SK-N-SH treated with all-trans-retinoic acid at 6 μM for 48 hours (cell line): ENCODE results near the gene C6orf132.

Experiments used
- CREB5 ChIP-seq: fragments of 250-450 bp; sonication (Bioruptor Pico); IDR thresholded peaks from 2 replicates; pipeline ENCODE4 v1.5.1; 2020; ENCODE audit warnings: low read depth, mild to moderate bottlenecking, moderate library complexity
- CSDC2 ChIP-seq: fragments of 250-450 bp; sonication (Bioruptor Pico); IDR thresholded peaks from 2 replicates; pipeline ENCODE4 v1.5.0; 2020; ENCODE audit warnings: mild to moderate bottlenecking, moderate library complexity
- OSR1 ChIP-seq: fragments of 250-450 bp; sonication (Bioruptor Pico); IDR thresholded peaks from 2 replicates; pipeline ENCODE4 v1.8.0; 2022; ENCODE audit warnings: moderate library complexity, mild to moderate bottlenecking, inconsistent platforms
- PATZ1 ChIP-seq: fragments of 250-450 bp; sonication (Bioruptor Pico); IDR thresholded peaks from 2 replicates; pipeline ENCODE4 v1.8.0; 2020; ENCODE audit warnings: mild to moderate bottlenecking, moderate library complexity, borderline replicate concordance
- PPARA ChIP-seq: fragments of 250-450 bp; sonication (Bioruptor Pico); IDR thresholded peaks from 2 replicates; pipeline ENCODE4 v1.5.0; 2020; ENCODE audit warnings: mild to moderate bottlenecking, borderline replicate concordance
- RARB ChIP-seq: fragments of 250-450 bp; sonication (Bioruptor Pico); IDR thresholded peaks from 2 replicates; pipeline ENCODE4 v1.8.0; 2021; ENCODE audit warnings: mild to moderate bottlenecking, moderate library complexity
- SNAI2 ChIP-seq: fragments of 250-450 bp; sonication (Bioruptor Pico); IDR thresholded peaks from 2 replicates; pipeline ENCODE4 v1.5.0; 2020; ENCODE audit warnings: mild to moderate bottlenecking, moderate library complexity
- ZFP3 ChIP-seq: fragments of 250-450 bp; sonication (Bioruptor Pico); IDR thresholded peaks from 2 replicates; pipeline ENCODE4 v1.5.0; 2020; ENCODE audit warnings: mild to moderate bottlenecking, moderate library complexity
- ZNF565 ChIP-seq: fragments of 450-650 bp; formaldehyde crosslinking; conservative IDR thresholded peaks from 2 replicates; pipeline ENCODE4 v1.5.0; 2020; ENCODE audit warnings: low read depth, mild to moderate bottlenecking, moderate library complexity
- ZNF8 ChIP-seq: fragments of 450-650 bp; formaldehyde crosslinking; IDR thresholded peaks from 2 replicates; pipeline ENCODE4 v1.5.0; 2020; ENCODE audit warnings: mild to moderate bottlenecking, moderate library complexity
- TF ChIP-seq, protein P1 (sequence below): fragments of 250-450 bp; sonication (Bioruptor Pico); IDR thresholded peaks from 2 replicates; pipeline ENCODE4 v1.5.1; 2021; ENCODE audit warnings: mild to moderate bottlenecking, moderate library complexity

DNA sequence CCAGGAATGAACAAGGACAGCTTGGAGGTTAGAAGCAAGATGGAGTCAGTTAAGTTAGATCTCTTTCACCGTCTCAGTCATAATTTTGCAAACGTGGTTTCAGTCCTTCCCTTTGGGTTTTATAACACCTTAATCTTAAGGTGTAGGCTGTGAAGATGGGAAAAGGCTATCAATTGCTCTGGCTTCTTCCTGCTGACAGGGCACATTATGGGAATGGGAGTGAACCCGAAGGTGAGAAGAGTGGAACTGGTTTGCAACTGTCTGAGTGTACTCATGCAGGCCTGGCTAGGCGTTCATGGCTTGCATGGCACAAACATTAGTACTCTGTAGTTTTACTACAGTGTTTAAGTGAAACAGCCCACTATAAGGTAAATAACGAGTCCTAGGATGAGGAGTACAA is 82.7 kb downstream of the C6orf132 start:
- TF ChIP-seq PATZ1 (no peak), ZFP3 (CRISPR knock-in tag) (no peak), RARB (CRISPR knock-in tag) (no peak), CSDC2 (CRISPR knock-in tag) (no peak), ZNF565 (CRISPR knock-in tag) (no peak), SNAI2 (CRISPR knock-in tag) (no peak), OSR1 (no peak), PPARA (CRISPR knock-in tag) (no peak), ZNF8 (CRISPR knock-in tag) (no peak), CREB5 (no peak)
- TF ChIP-seq, protein P1, sequence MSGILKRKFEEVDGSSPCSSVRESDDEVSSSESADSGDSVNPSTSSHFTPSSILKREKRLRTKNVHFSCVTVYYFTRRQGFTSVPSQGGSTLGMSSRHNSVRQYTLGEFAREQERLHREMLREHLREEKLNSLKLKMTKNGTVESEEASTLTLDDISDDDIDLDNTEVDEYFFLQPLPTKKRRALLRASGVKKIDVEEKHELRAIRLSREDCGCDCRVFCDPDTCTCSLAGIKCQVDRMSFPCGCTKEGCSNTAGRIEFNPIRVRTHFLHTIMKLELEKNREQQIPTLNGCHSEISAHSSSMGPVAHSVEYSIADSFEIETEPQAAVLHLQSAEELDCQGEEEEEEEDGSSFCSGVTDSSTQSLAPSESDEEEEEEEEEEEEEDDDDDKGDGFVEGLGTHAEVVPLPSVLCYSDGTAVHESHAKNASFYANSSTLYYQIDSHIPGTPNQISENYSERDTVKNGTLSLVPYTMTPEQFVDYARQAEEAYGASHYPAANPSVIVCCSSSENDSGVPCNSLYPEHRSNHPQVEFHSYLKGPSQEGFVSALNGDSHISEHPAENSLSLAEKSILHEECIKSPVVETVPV (CRISPR knock-in tag): no peak
